Gastroesophageal sphincter (tissue), 4 donors: Measurements from ENCODE around the gene TAL2. TPM values are rescaled to one million over a fixed set of nuclear protein-coding genes. Genes with fewer than 3 reads are reported as not detected.

Source experiments
- ATAC-seq: fragments of 150-250 bp; one replicate; pipeline ENCODE4 v1.9.1; 2016; ENCODE audit warnings: mild to moderate bottlenecking, moderate library complexity
- H3K27ac ChIP-seq, 4 donors: fragments of 200-600 bp; sonication (generic) in 3 of 4; 1 replicate in 3 of 4; 2 replicates in 1 of 4; pipeline ENCODE4 v1.5.1; 2016 to 2019
- H3K27me3 ChIP-seq: fragments of 200-600 bp; sonication (generic); one replicate; pipeline ENCODE4 v1.5.1; 2019
- H3K36me3 ChIP-seq, 2 donors: fragments of 200-600 bp; sonication (generic); one replicate each; pipeline ENCODE4 v1.5.1; 2019; ENCODE audit warnings: control low read depth in 1 of 2
- H3K4me1 ChIP-seq, 3 donors: fragments of 200-600 bp; sonication (generic); 1 replicate in 2 of 3; 2 replicates in 1 of 3; pipeline ENCODE4 v1.5.1; 2016 to 2019; ENCODE audit warnings: control low read depth in 2 of 3
- H3K4me3 ChIP-seq, 2 donors: fragments of 200-600 bp; sonication (generic); one replicate each; pipeline ENCODE4 v1.5.1; 2019; ENCODE audit warnings: mild to moderate bottlenecking in 1 of 2, moderate library complexity in 1 of 2
- H3K9me3 ChIP-seq, 3 donors: fragments of 200-600 bp; sonication (generic); one replicate each; pipeline ENCODE4 v1.5.1; 2017 to 2019; ENCODE audit warnings: control low read depth in 2 of 3
- CTCF ChIP-seq, 4 experiments: fragments of 200-600 bp in 2 of 4; fragments of 450-650 bp in 2 of 4; sonication (generic) in 1 of 4; IDR thresholded peaks; one replicate each; pipeline ENCODE4 v1.5.1; 2017 to 2019; ENCODE audit warnings: antibody characterized with exemption in 4 of 4, mild to moderate bottlenecking in 2 of 4, moderate library complexity in 2 of 4
- EP300 ChIP-seq: sonication (generic); formaldehyde crosslinking; IDR thresholded peaks from one replicate; pipeline ENCODE4 v1.6.1; 2017; ENCODE audit warnings: antibody characterized with exemption, mild to moderate bottlenecking
- POLR2A ChIP-seq, 2 donors: fragments of 450-650 bp; IDR thresholded peaks; one replicate each; pipeline ENCODE4 v1.6.1; 2017; ENCODE audit warnings: antibody characterized with exemption in 2 of 2, mild to moderate bottlenecking in 2 of 2, moderate library complexity in 1 of 2
- POLR2AphosphoS5 ChIP-seq: sonication (generic); formaldehyde crosslinking; IDR thresholded peaks from one replicate; pipeline ENCODE4 v1.6.1; 2017; ENCODE audit warnings: antibody characterized with exemption
- WGBS, 2 donors: methylation state at CpG; one replicate each; pipeline ENCODE4 v1.1.5; 2018; ENCODE audit warnings: low coverage in 1 of 2; 5-methylcytosine and 5-hydroxymethylcytosine counted together
- total RNA-seq, 4 donors: library from RNA; depleted of rRNA; stranded (reverse); fragments of >200 nt; gene quantifications; one replicate each; pipeline ENCODE4 v1.1.0, GENCODE V29; 2016

TAL2 gene
- total RNA-seq, 4 donors from 2014 or later, result not detected

- no peak overlapping the region for H3K27ac ChIP-seq
- no peaks in the 10 kb centered on the region for H3K4me1 ChIP-seq
- no peak for ATAC-seq
- H3K36me3 ChIP-seq, result no peaks in the 10 kb centered on the region
- no peak overlapping the region for H3K4me3 ChIP-seq
- 84 to 100% methylated on average over 2 of the region's 2 CpGs for WGBS, 2 donors
- no peaks in the 10 kb centered on the region for H3K9me3 ChIP-seq
- no peaks in the 10 kb centered on the region for H3K27me3 ChIP-seq
- TF ChIP-seq POLR2A (IDR thresholded peaks at IDR 0.05), result no peak
- TF ChIP-seq EP300, result no peak
- TF ChIP-seq POLR2AphosphoS5, result no peak
- TF ChIP-seq CTCF (IDR thresholded peaks at IDR 0.05), result no peak
Observed at GRCh38 chr9:105681313-105681712, 19.1 kb downstream of the TAL2 start.

- Histone ChIP-seq H3K27me3 (no peaks in the 10 kb centered on the region), H3K4me1 (no peaks in the 10 kb centered on the region), H3K4me3 (no peak overlapping the region), H3K36me3 (no peaks in the 10 kb centered on the region), H3K27ac (no peak overlapping the region), H3K9me3 (no peaks in the 10 kb centered on the region)
- no peak for ATAC-seq
- TF ChIP-seq EP300, result no peak
- no peak for TF ChIP-seq CTCF (IDR thresholded peaks at IDR 0.05)
- no peak for TF ChIP-seq POLR2A (IDR thresholded peaks at IDR 0.05)
- TF ChIP-seq POLR2AphosphoS5, result no peak
- WGBS, 2 donors, result no CpG with 5 or more reads among the region's 1 CpG
Observed at GRCh38 chr9:105681724-105682123, 19.5 kb downstream of the TAL2 start.

- no peak overlapping the region for H3K4me3 ChIP-seq
- H3K9me3 ChIP-seq, result no peaks in the 10 kb centered on the region
- WGBS, 2 donors, result 38 to 80% methylated on average over 1 of the region's 1 CpG
- no peaks in the 10 kb centered on the region for H3K36me3 ChIP-seq
- no peak overlapping the region for H3K27ac ChIP-seq
- TF ChIP-seq POLR2AphosphoS5 (no peak), POLR2A (IDR thresholded peaks at IDR 0.05) (no peak), CTCF (IDR thresholded peaks at IDR 0.05) (no peak)
- H3K27me3 ChIP-seq, result peaks cover 2% of the 10 kb centered on the region
- no peaks in the 10 kb centered on the region for H3K4me1 ChIP-seq
- no peak for ATAC-seq
Observed at GRCh38 chr9:105683688-105684275, 21.5 kb downstream of the TAL2 start.

GRCh38 chr9:105686936-105687335 lies 24.7 kb downstream of the TAL2 start:
- 82 to 94% methylated on average over 4 of the region's 4 CpGs for whole genome bisulfite sequencing, 2 donors
- no peaks in the 10 kb centered on the region for H3K4me1 ChIP-seq
- no peak for ATAC-seq

More at GRCh38 chr9:105686936-105687335, 24.7 kb downstream of the TAL2 start:
- Histone ChIP-seq H3K9me3 (no peaks in the 10 kb centered on the region), H3K27me3 (peaks cover 23% of the 10 kb centered on the region), H3K36me3 (no peaks in the 10 kb centered on the region), H3K27ac (no peak overlapping the region), H3K4me3 (no peak overlapping the region)
- no peak for TF ChIP-seq POLR2A (IDR thresholded peaks at IDR 0.05)
- no peak for TF ChIP-seq POLR2AphosphoS5
- no peak for TF ChIP-seq CTCF (IDR thresholded peaks at IDR 0.05)
- no peak for TF ChIP-seq EP300
